ENCODE results near the gene SOX6. TPM values are rescaled to one million over a fixed set of nuclear protein-coding genes. Genes with fewer than 3 reads are reported as not detected.
A peak's percentile ranks its signal among the peaks of the same experiment; 100 is the strongest.

SOX6 gene
- total RNA-seq, 1 donor from 2014 or later, result under 0.01 TPM

GRCh38 chr11:16278979-16279378, 77.4 kb downstream of the SOX6 start:
- no peak for DNase-seq (ENCODE audit: low read depth in 2 of 2)

DNA sequence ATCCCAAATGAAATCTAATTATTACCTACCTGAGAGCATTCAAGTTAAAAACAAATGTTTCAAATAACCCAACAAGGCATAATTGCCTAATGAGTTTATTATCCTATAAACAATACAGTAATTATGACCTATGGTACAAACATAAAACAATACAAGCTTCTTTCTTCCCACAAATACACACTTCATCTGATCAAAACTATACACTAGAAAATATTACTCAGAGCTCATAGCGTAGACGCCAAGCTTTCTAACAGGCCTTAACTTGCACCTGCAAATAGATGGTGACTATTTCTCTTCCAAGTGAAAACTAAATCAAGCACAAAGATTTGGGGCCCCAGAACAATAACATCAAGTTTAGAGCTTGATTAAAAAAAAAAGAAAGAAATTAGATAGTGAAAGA, 78.1 kb downstream of the SOX6 start:
- DNase-seq (ENCODE audit: low read depth in 2 of 2), result no peak

DNA sequence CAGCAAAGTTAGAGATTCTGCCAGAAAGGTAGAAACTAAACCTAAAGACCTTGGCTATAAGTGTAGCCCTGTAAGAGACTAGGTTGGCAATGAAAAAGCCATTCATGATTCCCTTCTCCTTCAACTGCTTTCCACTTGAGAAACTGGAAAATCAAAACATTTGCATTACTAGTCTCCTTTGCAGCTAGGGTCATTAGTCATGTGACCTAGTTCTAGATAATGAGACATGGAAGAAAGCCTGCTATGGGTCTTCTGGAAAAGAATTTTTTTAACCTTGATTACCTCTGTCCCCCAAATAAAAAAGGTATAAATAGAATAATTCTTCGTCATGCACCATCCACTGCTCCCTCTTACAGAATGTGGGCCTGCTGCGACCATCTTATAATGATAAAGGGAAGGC, 80.1 kb downstream of the SOX6 start:
- no peak for DNase-seq (ENCODE audit: low read depth in 2 of 2)

DNA sequence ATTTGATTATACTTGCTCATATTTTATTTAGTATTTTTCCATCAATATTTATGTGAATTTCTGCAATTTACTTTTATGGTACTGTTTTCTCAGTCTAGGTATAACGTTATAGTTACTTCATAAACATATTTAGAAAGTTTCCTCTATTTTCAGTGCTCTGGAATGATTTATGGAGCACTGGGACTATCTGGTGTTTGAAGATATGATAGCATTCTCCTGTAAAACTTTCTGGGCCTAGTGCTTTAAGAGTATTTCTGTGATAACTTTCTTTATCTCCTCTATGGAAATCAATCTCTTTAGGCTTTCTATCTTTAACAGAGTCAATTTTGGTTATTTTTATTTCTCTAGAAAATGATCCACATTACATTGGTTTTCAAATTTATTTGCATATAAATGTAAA, 85.1 kb downstream of the SOX6 start:
- DNase-seq (ENCODE audit: low read depth in 2 of 2), result no peak

- no peak for DNase-seq (ENCODE audit: low read depth in 2 of 2)
Observed at GRCh38 chr11:16266021-16266420, 90.3 kb downstream of the SOX6 start.

DNA sequence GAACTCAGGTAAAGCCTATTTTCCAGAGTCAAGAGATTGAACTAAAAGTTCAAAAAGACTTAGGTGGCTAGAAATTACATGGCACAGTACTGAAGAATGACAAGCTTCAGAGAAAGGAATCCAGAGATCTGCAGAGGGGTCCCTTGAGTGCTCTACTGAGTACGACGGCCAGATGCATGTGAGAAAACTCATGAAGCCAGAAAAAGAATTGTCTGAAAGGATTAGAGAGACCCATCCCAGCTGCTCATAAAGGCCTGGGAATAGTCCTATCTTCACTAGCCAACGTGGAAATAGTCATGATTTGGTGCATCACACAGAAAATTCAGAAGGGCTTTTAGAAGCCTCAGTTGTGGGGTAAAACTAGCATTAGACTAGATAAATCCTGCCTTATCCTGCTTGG, 91.3 kb downstream of the SOX6 start:
- DNase-seq (ENCODE audit: low read depth in 2 of 2), result no peak

DNA sequence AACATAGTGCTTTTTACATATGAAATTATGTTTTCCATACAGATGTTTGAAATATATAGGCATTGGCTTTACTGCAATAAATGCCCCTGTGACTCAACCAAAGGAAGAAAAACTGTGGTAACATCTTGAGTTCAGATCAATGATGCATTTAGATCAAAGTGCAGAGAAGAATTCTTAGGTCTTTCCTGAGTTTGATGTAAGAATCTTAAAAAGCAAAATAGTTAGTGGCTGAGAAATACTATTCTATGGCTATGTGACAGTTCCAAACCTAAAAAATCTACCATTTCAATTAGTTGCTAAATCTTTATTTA, 93.7 kb downstream of the SOX6 start:
- no peak for DNase-seq (ENCODE audit: low read depth in 2 of 2)

GRCh38 chr11:16261836-16262644, 94.3 kb downstream of the SOX6 start:
- no peak for DNase-seq (ENCODE audit: low read depth in 2 of 2)

DNA sequence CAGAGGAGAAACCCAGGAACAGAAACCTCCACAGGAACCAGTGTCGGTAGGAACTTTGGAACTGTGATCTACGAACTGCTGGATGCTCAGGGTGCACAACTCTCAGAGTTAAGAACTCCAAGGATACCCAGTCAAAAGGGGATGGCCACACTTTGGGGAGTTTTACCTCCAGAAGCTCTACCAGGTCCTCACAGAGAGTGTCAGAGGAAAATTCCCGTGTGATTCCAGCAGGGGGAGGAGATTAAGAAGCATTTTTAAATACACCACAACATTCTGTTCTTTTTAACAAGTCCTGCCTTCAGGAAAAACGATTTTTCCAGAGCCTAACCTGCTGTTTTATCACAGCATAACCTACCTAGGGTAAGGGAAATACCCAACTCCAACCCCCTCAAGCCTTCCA, 104.0 kb downstream of the SOX6 start:
- peak in 1 of 2 donors; percentile 0 for DNase-seq (ENCODE audit: low read depth in 2 of 2)

DNA sequence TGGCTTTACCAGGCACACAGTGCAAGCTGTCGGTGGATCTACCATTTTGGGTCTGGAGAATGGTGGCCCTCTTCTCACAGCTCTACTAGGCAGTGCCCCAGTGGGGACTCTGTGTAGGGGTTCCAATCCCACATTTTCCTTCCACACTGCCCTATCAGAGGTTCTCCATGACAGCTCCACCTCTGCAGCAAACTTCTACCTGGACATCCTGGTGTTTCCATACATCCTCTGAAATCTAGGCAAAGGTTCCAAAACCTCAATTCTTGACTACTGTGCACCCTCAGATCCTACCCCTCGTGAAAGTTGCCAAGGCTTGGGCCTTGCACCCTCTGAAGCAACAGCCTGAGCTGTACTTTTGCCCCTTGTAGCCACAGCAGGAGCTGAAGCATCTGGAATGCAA, 108.1 kb downstream of the SOX6 start:
- no peak for DNase-seq (ENCODE audit: low read depth in 2 of 2)

DNA sequence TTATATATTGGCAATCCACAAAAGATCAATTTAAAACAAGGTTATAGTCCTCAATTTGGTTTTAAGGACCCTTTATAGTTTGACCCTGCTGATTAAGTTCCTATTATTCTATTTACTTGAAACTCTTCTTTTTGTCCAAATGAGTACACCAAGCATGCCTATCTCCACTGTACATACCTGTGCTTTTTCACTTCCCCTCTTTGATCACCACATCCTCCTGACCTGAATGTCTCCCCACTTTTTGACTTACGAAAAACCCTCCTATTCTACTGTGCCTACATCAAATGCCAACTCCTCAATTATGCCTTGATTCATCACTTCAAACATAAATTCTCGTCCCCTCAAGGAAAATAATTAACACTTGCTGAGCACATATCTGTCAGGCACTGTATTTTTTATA, 113.5 kb downstream of the SOX6 start:
- DNase-seq (ENCODE audit: low read depth in 2 of 2), result no peak

DNA sequence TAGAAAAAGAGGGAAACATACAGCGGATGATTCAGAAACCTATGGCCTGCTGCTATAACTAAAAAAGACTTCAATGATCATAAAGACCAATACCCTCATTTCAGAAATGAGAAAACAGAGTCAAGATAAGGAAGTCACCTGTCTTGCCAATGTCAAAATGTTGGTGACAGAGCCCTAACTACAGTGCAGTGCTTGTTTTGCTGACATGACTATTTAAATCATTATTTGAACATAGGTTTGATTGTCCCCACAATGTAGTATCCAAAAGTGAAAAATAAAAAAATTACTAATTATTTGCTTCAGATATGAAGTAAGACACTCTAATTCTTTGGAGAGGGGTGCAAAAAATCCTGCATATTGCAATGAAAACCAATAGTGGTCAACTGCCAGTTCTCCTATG, 115.7 kb downstream of the SOX6 start:
- no peak for DNase-seq (ENCODE audit: low read depth in 2 of 2)

- DNase-seq (ENCODE audit: low read depth in 2 of 2), result no peak
Observed at GRCh38 chr11:16239141-16240105, 116.9 kb downstream of the SOX6 start.

DNA sequence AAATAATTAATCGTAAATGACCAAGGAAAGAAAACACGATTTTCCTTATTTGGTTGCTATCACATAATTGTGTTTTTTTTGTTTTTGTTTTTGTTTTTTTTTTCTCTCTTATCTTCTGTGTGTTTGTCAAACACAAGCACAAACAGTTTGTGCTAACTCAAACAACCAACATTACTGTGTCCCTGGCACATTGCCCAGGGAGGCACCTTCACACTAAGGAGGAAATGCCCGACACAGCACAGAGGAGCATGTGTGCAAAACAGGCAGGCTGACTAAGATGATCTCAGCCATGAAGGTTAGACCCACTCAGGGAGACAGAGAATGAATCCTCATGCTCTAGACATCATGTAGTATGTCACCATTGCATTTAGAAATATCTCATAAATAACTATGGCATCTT, 130.1 kb downstream of the SOX6 start:
- DNase-seq (ENCODE audit: low read depth in 2 of 2), result peak; percentile 0 to 62

GRCh38 chr11:16225623-16226022, 130.7 kb downstream of the SOX6 start:
- no peak for DNase-seq (ENCODE audit: low read depth in 2 of 2)

DNA sequence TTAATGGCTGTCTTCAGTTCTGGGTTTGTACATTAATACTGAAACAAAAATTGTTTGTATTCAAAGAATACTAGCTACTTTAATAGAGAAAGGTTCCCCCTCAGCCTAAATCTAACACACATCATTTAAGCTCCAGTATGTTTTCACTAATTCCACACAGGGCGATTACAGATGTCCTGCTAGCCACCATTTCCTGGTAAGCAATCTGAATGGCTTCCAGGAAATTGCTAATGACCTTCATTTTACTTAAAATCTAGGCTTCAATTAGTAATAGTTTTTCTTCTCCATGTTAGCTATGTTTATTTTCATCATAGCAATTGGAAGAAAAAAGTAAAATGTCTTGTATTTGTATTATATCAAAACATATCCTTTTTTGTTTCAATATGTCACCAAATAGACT, 132.8 kb downstream of the SOX6 start:
- DNase-seq (ENCODE audit: low read depth in 2 of 2), result no peak

- DNase-seq (ENCODE audit: low read depth in 2 of 2), result no peak
Observed at GRCh38 chr11:16217631-16218030, 138.7 kb downstream of the SOX6 start.

GRCh38 chr11:16216831-16217230, 139.5 kb downstream of the SOX6 start:
- DNase-seq (ENCODE audit: low read depth in 2 of 2), result no peak

DNA sequence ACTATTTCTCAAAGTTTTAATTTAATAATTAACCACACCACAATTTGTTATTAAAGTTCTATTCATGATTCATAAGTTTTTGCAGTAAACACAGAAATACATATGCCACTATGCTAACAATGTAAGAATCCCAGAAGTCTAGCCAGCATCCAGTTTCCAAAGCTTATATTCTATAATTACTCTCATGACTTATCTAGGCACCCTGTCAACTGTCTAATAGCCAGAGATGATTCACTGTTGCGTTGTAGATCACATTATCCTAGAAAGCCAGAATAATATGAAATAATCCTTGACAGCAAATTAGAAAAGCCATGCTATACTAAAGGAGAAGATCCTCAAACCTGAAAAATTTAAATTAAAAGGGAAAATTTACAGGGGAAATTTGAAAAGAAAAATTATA, 141.0 kb downstream of the SOX6 start:
- DNase-seq (ENCODE audit: low read depth in 2 of 2), result no peak

DNA sequence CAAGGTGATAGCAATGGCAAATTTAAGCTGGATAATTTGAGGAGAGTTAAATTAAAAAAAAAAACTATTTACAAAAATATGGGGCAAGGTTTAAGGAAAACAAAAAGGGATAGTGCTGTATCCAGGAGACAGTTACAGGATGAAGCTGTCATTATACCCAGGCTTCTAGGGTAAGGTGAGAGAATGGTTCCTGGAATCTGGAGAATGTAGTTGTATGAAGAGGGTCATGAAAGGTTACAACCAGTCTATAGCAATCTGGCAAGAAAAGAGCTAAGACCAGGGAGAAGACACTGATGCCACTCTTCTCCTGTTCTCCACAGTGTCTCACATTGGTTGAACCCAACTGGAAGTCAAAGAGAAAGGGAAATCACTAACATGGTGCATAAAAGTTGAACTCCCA, 144.9 kb downstream of the SOX6 start:
- DNase-seq (ENCODE audit: low read depth in 2 of 2), result no peak

DNA sequence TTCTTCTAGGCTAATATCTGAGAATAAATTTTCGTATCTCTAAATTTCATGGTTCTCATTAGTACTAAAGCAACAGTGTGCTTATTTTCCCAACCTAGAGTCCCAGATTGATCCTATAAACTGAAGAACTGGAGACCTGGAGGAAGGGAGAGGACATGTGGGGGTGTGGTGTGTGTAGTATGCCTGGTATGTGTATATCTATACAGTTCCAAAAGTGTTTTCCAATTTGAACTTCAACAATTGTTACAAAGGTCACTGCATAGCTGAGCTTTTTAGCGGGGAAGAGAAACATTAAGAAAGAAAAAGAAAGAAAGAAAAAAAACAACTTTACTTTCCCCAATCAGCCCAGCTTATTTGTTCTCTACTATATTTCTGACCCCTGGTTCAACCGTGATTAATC, 152.1 kb downstream of the SOX6 start:
- no peak for DNase-seq (ENCODE audit: low read depth in 2 of 2)

- DNase-seq (ENCODE audit: low read depth in 2 of 2), result no peak
Observed at GRCh38 chr11:16195651-16196050, 160.7 kb downstream of the SOX6 start.

DNA sequence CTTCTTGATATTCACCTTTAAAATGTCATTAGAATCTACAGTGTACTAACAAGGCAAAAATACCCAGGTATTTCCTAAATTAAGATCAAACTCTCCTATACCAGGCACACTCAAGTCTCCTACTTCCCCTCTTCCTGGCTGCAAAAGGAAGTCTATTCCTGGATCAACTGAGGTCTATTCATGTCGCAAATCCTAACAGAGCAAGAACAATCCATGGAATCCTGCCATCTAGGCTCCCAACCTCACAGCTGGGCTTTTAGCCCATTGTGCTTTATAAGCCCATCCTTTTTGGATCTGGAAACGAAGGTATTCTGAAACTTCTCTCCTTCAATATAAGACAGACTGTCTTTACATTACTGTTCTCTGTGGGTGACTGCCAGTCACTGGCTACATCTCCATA, 161.8 kb downstream of the SOX6 start:
- DNase-seq (ENCODE audit: low read depth in 2 of 2), result no peak

Data from lung microvascular endothelial cell (primary cell).